HepG2 (cell line): Measurements from ENCODE around the gene PPP2R5C. TPM values are rescaled to one million over a fixed set of nuclear protein-coding genes. Genes with fewer than 3 reads are reported as not detected.

ENCODE experiments used
- ATAC-seq: fragments of 200-7000 bp; cut with Tn5 transposase; 3 replicates; pipeline ENCODE4 v1.9.1; 2020; ENCODE audit warnings: mild to moderate bottlenecking, moderate library complexity
- BruUV-seq: library from RNA; stranded (reverse); fragments of 400-500 nt; replicated peaks from 2 replicates; lab custom pipeline; 2021; lab: Mats Ljungman, UMichigan
- CTCF ChIA-PET: fragments of 300-600 bp; formaldehyde crosslinking; extraction: SDS; loops from one replicate; lab custom pipeline; 2021; ENCODE audit warnings: low total read pairs, inconsistent platforms, low intra/inter-chr PET ratio; lab: Yijun Ruan, JAX
- POLR2A ChIA-PET: fragments of 350-600 bp; sonication (Branson Sonifier 250); formaldehyde crosslinking; loops from one replicate; lab custom pipeline; 2020; ENCODE audit warnings: antibody characterized with exemption, inconsistent platforms; lab: Yijun Ruan, JAX
- DNase-seq: peaks from one replicate; pipeline ENCODE4 v3.0.0-alpha.2; 2015; ENCODE audit warnings: low spot score
- FAIRE-seq: peaks from 3 replicates; lab custom pipeline; 2011; peaks lifted over from hg19 to GRCh38; lab: Jason Lieb, UNC
- H2AFZ ChIP-seq: one replicate; pipeline ENCODE4 v1.6.1; 2011; ENCODE audit warnings: low read length, inconsistent platforms
- H3K27ac ChIP-seq: fragments of 300-600 bp; 3 replicates; pipeline ENCODE4 v1.8.0; 2011; ENCODE audit warnings: mixed run types, mild to moderate bottlenecking, mixed read lengths, low read length, inconsistent platforms; ENCODE audit not compliant: insufficient read depth; ENCODE audit errors: extremely low read length
- H3K27me3 ChIP-seq, 2 experiments: fragments of 200-600 bp in 1 of 2; 2 replicates in 1 of 2; 3 replicates in 1 of 2; pipeline versions ENCODE4 v1.6.0 to v1.8.0; 2011; ENCODE audit warnings: low read length in 2 of 2, mild to moderate bottlenecking in 2 of 2, moderate library complexity in 2 of 2, inconsistent platforms in 1 of 2; ENCODE audit not compliant: insufficient read depth in 2 of 2, control insufficient read depth in 1 of 2
- H3K36me3 ChIP-seq, 2 experiments: fragments of 200-600 bp in 1 of 2; replicated peaks in 1 of 2; 2 replicates in 1 of 2; 3 replicates in 1 of 2; pipeline versions ENCODE4 v1.5.1 to v1.8.0; 2011; ENCODE audit warnings: low read length in 2 of 2, inconsistent platforms in 1 of 2; ENCODE audit not compliant: insufficient read depth in 2 of 2, control insufficient read depth in 1 of 2
- H3K4me1 ChIP-seq: 2 replicates; pipeline ENCODE4 v1.5.1; 2012; ENCODE audit warnings: low read length, inconsistent platforms; ENCODE audit not compliant: insufficient read depth
- H3K4me2 ChIP-seq: 2 replicates; pipeline ENCODE4 v1.6.0; 2011; ENCODE audit warnings: low read depth, low read length, inconsistent platforms
- H3K4me3 ChIP-seq, 3 experiments: fragments of 200-600 bp in 1 of 3; sonication (generic), shearing (Covaris generic) in 1 of 3; replicated peaks in 1 of 3; 2 replicates each; pipeline ENCODE4 v1.5.1; 2011 to 2016; ENCODE audit warnings: low read length in 3 of 3, inconsistent platforms in 2 of 3, low read depth in 2 of 3, mild to moderate bottlenecking in 2 of 3, control low read depth in 1 of 3, mixed read lengths in 1 of 3; ENCODE audit not compliant: insufficient read depth in 1 of 3
- H3K79me2 ChIP-seq: one replicate; pipeline ENCODE4 v1.6.1; 2011; ENCODE audit warnings: low read length, inconsistent platforms; ENCODE audit not compliant: insufficient read depth
- H3K9ac ChIP-seq: 2 replicates; pipeline ENCODE4 v1.6.0; 2011; ENCODE audit warnings: mild to moderate bottlenecking, low read depth, low read length, inconsistent platforms; ENCODE audit not compliant: insufficient read depth
- H3K9me3 ChIP-seq: 2 replicates; pipeline ENCODE4 v1.5.1; 2012; ENCODE audit warnings: mild to moderate bottlenecking, low read length
- H4K20me1 ChIP-seq: 2 replicates; pipeline ENCODE4 v1.6.0; 2011; ENCODE audit warnings: inconsistent platforms, mild to moderate bottlenecking, low read length, moderate library complexity; ENCODE audit not compliant: insufficient read depth
- BORCS8-MEF2B ChIP-seq: sonication (generic); formaldehyde crosslinking; IDR thresholded peaks from 2 replicates; pipeline ENCODE4 v1.8.0; 2022; ENCODE audit warnings: mild to moderate bottlenecking, missing genetic modification reagents
- FOSL2 ChIP-seq: sonication (generic); formaldehyde crosslinking; IDR thresholded peaks from 2 replicates; pipeline ENCODE4 v1.4.0; 2020; ENCODE audit warnings: missing genetic modification reagents
- FOXO1 ChIP-seq: sonication (generic); formaldehyde crosslinking; IDR thresholded peaks from 2 replicates; pipeline ENCODE4 v1.4.0; 2020; ENCODE audit warnings: missing genetic modification reagents
- GABPB1 ChIP-seq: IDR thresholded peaks from 2 replicates; pipeline ENCODE4 v1.6.1; 2016; ENCODE audit warnings: mild to moderate bottlenecking, missing genetic modification reagents, moderate library complexity, missing compliant biosample characterization
- LCORL ChIP-seq, 2 experiments: fragments of 450-650 bp in 1 of 2; sonication (generic) in 1 of 2; formaldehyde crosslinking in 1 of 2; IDR thresholded peaks; 2 replicates each; pipeline versions ENCODE4 v1.5.0 to v1.6.1; 2017 to 2020; ENCODE audit warnings: antibody characterized with exemption in 1 of 2, missing genetic modification reagents in 1 of 2
- NONO ChIP-seq, 2 experiments: fragments of 450-650 bp in 1 of 2; sonication (generic) in 1 of 2; formaldehyde crosslinking in 1 of 2; IDR thresholded peaks in 1 of 2; conservative IDR thresholded peaks in 1 of 2; 2 replicates each; pipeline versions ENCODE4 v1.6.1 to v1.8.0; 2017 to 2022; ENCODE audit warnings: mild to moderate bottlenecking in 1 of 2, missing genetic modification reagents in 1 of 2, moderate library complexity in 1 of 2
- PPARG ChIP-seq: conservative IDR thresholded peaks from 2 replicates; pipeline ENCODE4 v1.6.1; 2016; ENCODE audit warnings: missing biosample characterization, missing genetic modification reagents
- RXRB ChIP-seq: IDR thresholded peaks from 2 replicates; pipeline ENCODE4 v1.6.1; 2016; ENCODE audit warnings: borderline replicate concordance, missing genetic modification reagents, missing compliant biosample characterization
- SRY ChIP-seq: sonication (generic); formaldehyde crosslinking; IDR thresholded peaks from 2 replicates; pipeline ENCODE4 v1.8.0; 2022; ENCODE audit warnings: mild to moderate bottlenecking, missing genetic modification reagents
- STAT6 ChIP-seq: sonication (generic); formaldehyde crosslinking; IDR thresholded peaks from 2 replicates; pipeline ENCODE4 v1.4.0; 2020; ENCODE audit warnings: missing genetic modification reagents, mild to moderate bottlenecking, borderline replicate concordance
- YEATS2 ChIP-seq: sonication (generic); formaldehyde crosslinking; IDR thresholded peaks from 2 replicates; pipeline ENCODE4 v1.4.0; 2020; ENCODE audit warnings: missing genetic modification reagents, borderline replicate concordance
- ZMAT3 ChIP-seq: sonication (generic); formaldehyde crosslinking; conservative IDR thresholded peaks from 2 replicates; pipeline ENCODE4 v1.7.0; 2021; ENCODE audit warnings: missing genetic modification reagents
- ZNF280B ChIP-seq: sonication (generic); formaldehyde crosslinking; IDR thresholded peaks from 2 replicates; pipeline ENCODE4 v1.5.0; 2020; ENCODE audit warnings: missing genetic modification reagents, mild to moderate bottlenecking, borderline replicate concordance
- ZNF282 ChIP-seq: fragments of 450-650 bp; IDR thresholded peaks from 2 replicates; pipeline ENCODE4 v1.6.1; 2018; ENCODE audit not compliant: partially characterized antibody
- ZNF33B ChIP-seq: sonication (generic); formaldehyde crosslinking; IDR thresholded peaks from 2 replicates; pipeline ENCODE4 v1.5.1; 2020; ENCODE audit warnings: mild to moderate bottlenecking, missing genetic modification reagents
- ZNF569 ChIP-seq: sonication (generic); formaldehyde crosslinking; IDR thresholded peaks from 2 replicates; pipeline ENCODE4 v1.5.0; 2020; ENCODE audit warnings: mild to moderate bottlenecking, missing genetic modification reagents, moderate library complexity, borderline replicate concordance
- WGBS: methylation state at CpG from one replicate; pipeline ENCODE4 v1.1.6; 2017; ENCODE audit warnings: low lambda C conversion rate; 5-methylcytosine and 5-hydroxymethylcytosine counted together
- in situ Hi-C: cut with HindIII; loops from 2 replicates; pipeline ENCODE4 v1.10.0; 2017; ENCODE audit warnings: low pct_unique_long_range_greater_than_20kb; ENCODE audit not compliant: extremely low pct_ligation_motif_present
- intact Hi-C: fragments of 100-400 bp; cut with micrococcal nuclease; formaldehyde crosslinking; loops from one replicate; pipeline ENCODE4 v1.10.0; 2022; ENCODE audit not compliant: unreplicated experiment
- polyA plus RNA-seq, 8 experiments: library from polyadenylated mRNA; depleted of rRNA in 3 of 8; stranded (reverse) in 7 of 8; unstranded in 1 of 8; fragments of >200 nt; fragmentation: Illumina TruSeq in 4 of 8; extraction: Trizol in 4 of 8; gene quantifications; 2 replicates each; pipeline versions ENCODE4 v1.2.1 to v1.2.3, GENCODE V29; 2011 to 2016; ENCODE audit warnings: low read depth in 4 of 8, missing spikeins in 1 of 8, mixed read lengths in 1 of 8; ENCODE audit not compliant: insufficient read depth in 1 of 8
- total RNA-seq, 5 experiments: library from RNA; depleted of rRNA; stranded (reverse); fragments of >200 nt; fragmentation: Illumina TruSeq; extraction: Trizol; gene quantifications; 2 replicates each; pipeline ENCODE4 v1.2.3, GENCODE V29; 2016; ENCODE audit warnings: low read depth in 1 of 5

Gene PPP2R5C
- total and polyA plus RNA-seq, 2 of the 13 experiments (the other 11 are each of a cell fraction or from before 2014, with no cell fraction given): 74.3 to 78.5 TPM

GRCh38 chr14:101875041-101875726 lies 113.7 kb downstream of the PPP2R5C start:
- intact Hi-C loops (no loop called here), in situ Hi-C loops (no loop called here)
- Histone ChIP-seq H3K9me3 (no peaks in the 10 kb centered on the region), H2AFZ (no peak overlapping the region), H3K27ac (no peak overlapping the region), H3K4me1 (peaks cover 7% of the 10 kb centered on the region), H3K9ac (no peak overlapping the region), H4K20me1 (no peaks in the 10 kb centered on the region; the same call in 1 of the 2 replicates), H3K4me2 (no peak overlapping the region), H3K4me3 (no peak overlapping the region), H3K36me3 (peaks cover 3 to 9% of the 10 kb centered on the region in 2 experiments; a peak in 4 of 5 replicates), H3K79me2 (peaks cover 19% of the 10 kb centered on the region), H3K27me3 (no peaks in the 10 kb centered on the region)
- ChIA-PET CTCF (no interaction called here), POLR2A (no interaction called here)
- no peak for FAIRE-seq
- no TSS peak for BruUV-seq
- no peak for DNase-seq
- no peak for ATAC-seq
- WGBS: 93% methylated on average over 8 of the region's 8 CpGs
- TF ChIP-seq ZNF282 (no peak), ZNF569 (CRISPR knock-in tag) (no peak), STAT6 (CRISPR knock-in tag) (no peak), LCORL (IDR thresholded peaks at IDR 0.05) (no peak), LCORL (CRISPR knock-in tag; IDR thresholded peaks at IDR 0.05) (no peak), ZMAT3 (CRISPR knock-in tag) (no peak), FOSL2 (CRISPR knock-in tag) (no peak), ZNF280B (CRISPR knock-in tag) (no peak), PPARG (no peak), GABPB1 (CRISPR knock-in tag) (no peak), ZNF33B (CRISPR knock-in tag) (no peak), RXRB (no peak), FOXO1 (CRISPR knock-in tag) (no peak), SRY (CRISPR knock-in tag) (no peak), BORCS8-MEF2B (CRISPR knock-in tag) (no peak), NONO (IDR thresholded peaks at IDR 0.05) (no peak), NONO (CRISPR knock-in tag; conservative IDR thresholded peaks at IDR 0.05) (no peak), YEATS2 (CRISPR knock-in tag) (no peak)
